CD4-positive, alpha-beta T cell treated with Interleukin-4 for 1 hour (primary cell): Measurements from ENCODE around the gene MBD3L2.
"Not testable (repeated sequence)": the region's sequence is repeated elsewhere in the genome, so short reads cannot be mapped to it uniquely, and the experiment has no call there.

Experiments used
- DNase-seq, 2 donors: peaks; one replicate each; pipeline ENCODE4 v3.0.0-alpha.2; 2020 to 2022

The MBD3L2 gene

DNA sequence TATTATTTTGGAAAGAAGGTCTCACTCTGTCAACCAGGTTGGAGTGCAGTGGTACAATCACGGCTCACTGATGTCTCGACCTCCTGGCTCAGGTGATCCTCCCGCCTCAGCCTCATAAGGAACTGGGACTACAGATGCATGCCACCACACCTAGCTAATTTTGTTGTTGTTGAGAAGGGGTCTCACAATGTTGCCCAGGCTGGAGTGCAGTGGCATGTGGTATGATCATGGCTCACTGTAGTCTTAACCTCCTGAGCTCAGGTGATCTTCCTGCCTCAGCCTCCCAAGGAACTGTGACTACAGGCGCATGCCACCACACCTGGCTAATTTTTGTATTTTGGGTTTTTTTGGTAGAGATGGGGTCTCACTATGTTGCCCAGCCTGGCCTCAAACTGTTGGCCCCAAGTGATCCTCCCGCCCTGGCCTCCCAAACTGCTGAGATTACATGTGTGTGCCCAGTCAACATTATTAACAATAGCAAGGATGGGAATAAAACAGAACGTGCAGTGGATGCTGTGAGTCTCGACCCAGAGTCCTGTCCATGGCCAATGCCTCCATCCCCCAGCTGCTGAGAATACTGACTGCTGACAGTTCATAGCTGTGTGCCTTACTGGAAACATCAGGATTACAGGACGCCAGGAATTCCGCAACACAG, 14.8 kb downstream of the MBD3L2 start:
- DNase-seq: no peak

GRCh38 chr19:7067122-7067521, 18.0 kb downstream of the MBD3L2 start:
- not testable (repeated sequence) for DNase-seq

DNA sequence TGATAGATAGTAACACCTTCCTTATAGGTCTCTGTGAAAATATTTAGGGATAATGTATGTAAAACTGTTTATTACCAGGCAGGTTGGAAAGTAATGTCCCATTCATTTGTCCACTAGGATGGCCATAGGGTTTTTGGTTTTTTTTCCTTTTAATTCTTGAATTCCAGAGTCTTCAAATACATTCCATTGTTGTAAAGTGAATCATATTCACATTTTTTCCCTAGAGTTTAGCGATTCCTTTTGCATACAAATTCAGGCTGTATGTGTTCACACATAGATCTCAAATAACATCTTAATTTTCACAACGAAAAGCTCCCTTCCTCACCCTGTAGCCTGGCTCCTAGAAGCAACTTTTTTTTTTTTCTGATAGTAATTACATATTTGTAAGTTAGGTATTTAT, 18.6 kb downstream of the MBD3L2 start:
- DNase-seq: no peak

GRCh38 chr19:7068599-7068998, 19.5 kb downstream of the MBD3L2 start:
- DNase-seq: no peak

DNA sequence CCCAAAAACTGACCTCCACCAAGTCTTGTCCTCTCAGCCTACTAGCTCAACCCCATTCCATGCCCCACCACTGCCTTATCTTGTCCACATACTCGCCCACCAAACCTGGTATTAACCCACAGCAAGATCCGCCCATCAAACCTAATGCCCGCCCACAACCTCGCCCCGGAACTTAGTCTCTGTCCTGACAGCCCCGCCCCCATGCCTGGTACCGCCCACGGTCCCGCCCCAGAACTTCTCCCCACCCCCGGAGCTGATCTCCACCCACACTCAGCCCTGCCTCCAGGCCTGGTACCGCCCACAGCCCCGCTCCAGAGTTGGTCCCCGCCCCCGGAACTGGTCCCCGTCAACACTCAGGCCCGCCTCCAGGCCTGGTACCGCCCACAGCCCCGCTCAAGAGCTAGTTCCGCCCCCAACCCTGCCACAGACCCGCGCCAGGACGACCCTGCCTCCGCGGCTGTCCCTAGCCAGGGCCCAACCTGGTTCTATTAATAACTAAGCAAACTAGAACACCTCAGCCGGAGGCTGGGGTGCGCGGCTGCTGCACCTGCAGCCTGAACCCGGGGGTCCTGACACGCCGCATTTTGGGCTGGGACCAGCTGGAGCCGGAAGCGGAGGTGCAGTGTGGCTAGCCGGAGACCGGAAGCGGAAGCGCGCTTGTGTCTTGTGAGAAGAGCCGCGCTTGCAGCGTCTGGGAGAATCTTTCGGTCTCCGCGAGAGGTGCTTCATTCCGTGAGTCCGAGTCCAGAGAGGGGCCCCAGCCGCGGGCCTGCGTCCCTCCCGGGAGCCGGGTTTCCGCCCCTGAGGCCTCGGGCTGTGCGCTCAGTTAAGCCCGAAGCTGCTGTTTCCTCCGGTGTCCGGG, 20.2 kb downstream of the MBD3L2 start, which contains the start of gene ZNF557:
Gene ZNF557 (plus strand): TSS at position 662 of the 862 bp plus-strand sequence. CDS start 5,372 bp downstream, outside the sequence.
- peak; percentile 98 to 99 for DNase-seq

GRCh38 chr19:7069904-7070226, 20.7 kb downstream of the MBD3L2 start:
- DNase-seq: no peak

GRCh38 chr19:7072541-7072940, 23.4 kb downstream of the MBD3L2 start:
- no peak for DNase-seq

- DNase-seq: no peak
These were observed 25.7 kb downstream of the MBD3L2 start for GRCh38 chr19:7074705-7075282.

- DNase-seq: no peak
These were observed 27.0 kb downstream of the MBD3L2 start for GRCh38 chr19:7076151-7076550.

DNA sequence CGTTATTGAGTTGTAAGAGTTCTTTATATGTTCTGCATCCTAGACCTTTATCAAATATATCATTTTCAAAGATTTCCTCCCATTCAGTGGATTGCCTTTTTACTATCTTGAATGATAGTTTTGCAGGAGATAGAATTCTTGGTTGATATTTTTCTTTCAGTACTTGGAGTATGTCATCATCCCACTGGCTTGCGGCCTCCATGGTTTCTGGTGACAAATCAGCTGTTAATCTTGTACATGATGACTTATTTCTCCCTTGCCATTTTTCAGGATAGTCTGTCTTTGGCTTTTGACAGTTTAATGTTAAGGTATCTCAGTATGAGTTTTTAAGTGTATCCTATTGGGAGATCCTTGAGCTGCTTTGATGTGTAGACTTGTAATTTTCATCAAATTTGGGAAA, 28.9 kb downstream of the MBD3L2 start:
- DNase-seq: no peak

DNA sequence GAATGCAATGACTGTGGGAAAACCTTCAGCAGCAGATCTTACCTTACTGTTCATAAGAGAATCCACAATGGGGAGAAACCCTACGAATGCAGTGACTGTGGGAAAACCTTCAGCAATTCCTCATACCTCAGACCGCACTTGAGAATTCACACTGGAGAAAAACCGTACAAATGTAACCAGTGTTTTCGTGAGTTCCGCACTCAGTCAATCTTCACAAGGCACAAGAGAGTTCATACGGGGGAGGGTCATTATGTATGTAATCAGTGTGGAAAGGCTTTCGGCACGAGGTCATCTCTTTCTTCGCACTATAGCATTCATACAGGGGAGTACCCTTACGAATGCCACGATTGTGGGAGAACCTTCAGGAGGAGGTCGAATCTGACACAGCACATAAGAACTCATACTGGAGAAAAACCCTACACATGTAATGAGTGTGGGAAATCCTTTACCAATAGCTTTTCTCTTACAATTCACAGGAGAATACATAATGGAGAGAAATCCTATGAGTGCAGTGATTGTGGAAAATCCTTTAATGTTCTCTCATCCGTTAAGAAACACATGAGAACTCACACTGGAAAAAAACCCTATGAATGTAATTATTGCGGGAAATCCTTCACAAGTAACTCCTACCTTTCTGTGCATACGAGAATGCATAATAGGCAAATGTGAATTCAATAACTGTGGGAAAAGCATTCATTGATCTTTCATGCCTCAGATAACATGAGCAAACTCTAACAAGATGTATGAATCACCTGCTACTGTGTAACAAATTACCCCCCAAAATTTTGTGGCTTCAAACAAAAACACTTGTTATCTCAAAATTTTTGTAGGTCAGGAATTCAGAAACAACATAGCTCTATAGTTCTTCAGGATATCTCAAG, 34.2 kb downstream of the MBD3L2 start:
- DNase-seq: no peak

DNA sequence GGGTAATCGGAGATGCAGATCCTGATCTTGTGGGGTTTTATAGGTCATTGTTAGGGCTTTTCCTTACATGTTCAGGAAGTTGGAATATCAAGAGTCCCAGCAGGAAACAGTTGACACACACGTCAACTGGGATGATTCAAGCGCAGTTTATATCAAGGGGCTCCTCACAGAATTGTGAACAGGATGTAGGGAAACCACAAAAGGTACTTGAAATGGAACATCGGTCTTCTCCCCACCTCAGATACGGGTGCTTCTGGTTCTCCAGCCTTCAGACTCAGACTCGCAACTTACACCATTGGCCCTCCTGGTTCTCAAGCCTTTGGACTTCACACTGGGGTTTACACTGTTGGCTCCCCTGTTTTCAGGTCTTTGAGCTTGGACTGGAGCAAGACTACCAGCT, 39.9 kb downstream of the MBD3L2 start:
- DNase-seq: no peak

DNA sequence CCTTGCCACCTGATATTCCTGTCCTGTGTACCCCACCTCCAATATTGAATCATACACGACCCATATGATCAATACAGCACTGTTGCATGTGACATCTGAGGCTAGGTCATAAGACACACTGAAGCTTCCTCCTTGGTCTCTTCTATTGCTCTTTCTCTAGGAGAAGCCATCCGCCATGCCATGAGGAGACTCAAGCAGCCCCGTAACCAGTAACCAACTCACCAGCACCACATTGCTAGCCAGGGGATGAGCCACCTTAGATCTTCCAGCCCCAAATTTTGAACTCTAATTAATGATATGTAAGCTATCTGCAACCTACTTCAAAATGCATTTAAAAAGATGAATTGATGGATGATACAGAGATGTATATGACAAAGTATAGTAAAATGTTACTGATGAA, 49.0 kb downstream of the MBD3L2 start:
- no peak for DNase-seq

DNA sequence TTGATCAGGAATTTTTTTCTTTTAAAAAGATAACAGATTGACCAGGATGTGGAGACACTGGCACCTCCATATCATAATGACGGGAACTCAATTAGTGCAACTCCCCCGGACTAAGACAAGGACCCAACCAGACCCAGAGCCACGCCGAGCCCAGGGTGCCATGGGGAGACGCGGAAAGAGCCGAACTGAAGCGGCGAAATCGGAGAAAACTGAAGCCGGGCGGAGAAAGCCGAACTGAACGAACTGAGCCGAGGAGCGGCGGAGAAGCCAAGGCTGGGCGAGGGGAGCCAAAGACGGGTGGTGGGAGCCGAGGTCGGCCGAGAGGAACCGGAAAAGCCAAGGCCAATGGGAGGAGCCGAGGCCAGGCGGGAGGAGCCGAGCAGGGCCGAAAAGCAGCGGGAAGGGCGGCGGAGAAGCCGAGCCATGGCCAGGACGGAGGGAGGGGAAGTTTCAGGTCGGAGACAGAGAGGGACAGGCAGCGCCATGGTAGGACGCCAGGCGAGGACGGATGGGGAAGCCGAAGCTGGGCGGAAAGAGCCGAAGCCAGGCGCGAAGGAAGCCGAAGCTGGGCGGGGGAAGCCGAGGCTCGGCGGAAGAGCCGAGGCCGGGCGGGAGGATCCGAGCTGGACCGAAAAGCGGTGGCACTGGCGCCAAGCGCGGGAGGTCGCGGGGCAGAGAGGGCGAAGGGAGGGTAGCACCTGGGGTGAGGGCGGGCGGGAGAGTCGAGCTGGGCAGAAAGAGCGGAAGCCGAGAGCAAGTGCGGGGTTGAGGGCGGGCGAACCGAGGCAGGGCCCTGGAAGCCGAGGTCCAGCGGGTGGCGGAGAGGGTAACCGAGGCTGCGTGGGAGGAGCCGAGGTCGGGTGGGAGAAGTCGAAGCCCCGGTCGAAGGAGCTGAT, 49.8 kb downstream of the MBD3L2 start:
- peak; percentile 91 for DNase-seq

- no peak for DNase-seq
These were observed 50.4 kb downstream of the MBD3L2 start for GRCh38 chr19:7099597-7099921.
